NB4 (cell line): ENCODE data around the gene ROR2.

Experiments
- DNase-seq: peaks from one replicate; pipeline ENCODE4 v3.0.0; 2010; ENCODE audit warnings: low read depth
- H3K4me3 ChIP-seq: one replicate; pipeline ENCODE4 v1.5.1; 2011; ENCODE audit warnings: mild to moderate bottlenecking, low read depth, low read length, moderate library complexity
- CTCF ChIP-seq: IDR thresholded peaks from one replicate; pipeline ENCODE4 v1.5.1; 2012; ENCODE audit warnings: low read depth, low read length
- MAX ChIP-seq: IDR thresholded peaks from 2 replicates; pipeline ENCODE4 v1.6.1; 2011; ENCODE audit warnings: low read depth, low read length
- MYC ChIP-seq: IDR thresholded peaks from 2 replicates; pipeline ENCODE4 v1.6.1; 2011; ENCODE audit warnings: low read depth, low read length
- POLR2A ChIP-seq: IDR thresholded peaks from 2 replicates; pipeline ENCODE4 v1.6.1; 2011; ENCODE audit warnings: mild to moderate bottlenecking; ENCODE audit not compliant: insufficient read length; ENCODE audit errors: extremely low read depth

The ROR2 gene

GRCh38 chr9:91676046-91676445 lies 274.0 kb downstream of the ROR2 start:
- H3K4me3 ChIP-seq: no peak overlapping the region
- no peak for DNase-seq
- TF ChIP-seq POLR2A (no peak), MAX (0 out of 2 replicates have a peak, but pooled peaks have one; percentile 14), MYC (no peak)

GRCh38 chr9:91664663-91665062 lies 285.4 kb downstream of the ROR2 start:
- DNase-seq: no peak
- TF ChIP-seq POLR2A (no peak), CTCF (no peak), MAX (no peak), MYC (no peak)
- H3K4me3 ChIP-seq: no peak overlapping the region

GRCh38 chr9:91663858-91664257 lies 286.2 kb downstream of the ROR2 start:
- no peak for TF ChIP-seq MAX
- TF ChIP-seq CTCF: no peak
- no peak for TF ChIP-seq POLR2A
- no peak for TF ChIP-seq MYC
- DNase-seq: no peak
- no peak overlapping the region for H3K4me3 ChIP-seq

- TF ChIP-seq CTCF (no peak), POLR2A (no peak), MAX (no peak), MYC (no peak)
- DNase-seq: no peak
- H3K4me3 ChIP-seq: no peak overlapping the region
Measured at GRCh38 chr9:91661451-91661850, 288.6 kb downstream of the ROR2 start.

- TF ChIP-seq CTCF (no peak), POLR2A (no peak), MAX (no peak), MYC (no peak)
- no peak for DNase-seq
Measured at GRCh38 chr9:91660521-91660920, 289.5 kb downstream of the ROR2 start.

GRCh38 chr9:91659529-91660495 lies 290.2 kb downstream of the ROR2 start:
- peak; percentile 20 for DNase-seq
- H3K4me3 ChIP-seq: no peak overlapping the region
- TF ChIP-seq MYC (no peak), CTCF (peak; percentile 37)

More at GRCh38 chr9:91660521-91660920, 289.5 kb downstream of the ROR2 start:
- no peak overlapping the region for H3K4me3 ChIP-seq
